Anterior cingulate cortex (tissue), 58 donors: ENCODE measurements around the gene CAPN5.

ENCODE experiments used
- DNase-seq, 58 donors: peaks; one replicate each; lab custom pipeline; 2025; lab: John Stamatoyannopoulos, UW

CAPN5 gene

DNA sequence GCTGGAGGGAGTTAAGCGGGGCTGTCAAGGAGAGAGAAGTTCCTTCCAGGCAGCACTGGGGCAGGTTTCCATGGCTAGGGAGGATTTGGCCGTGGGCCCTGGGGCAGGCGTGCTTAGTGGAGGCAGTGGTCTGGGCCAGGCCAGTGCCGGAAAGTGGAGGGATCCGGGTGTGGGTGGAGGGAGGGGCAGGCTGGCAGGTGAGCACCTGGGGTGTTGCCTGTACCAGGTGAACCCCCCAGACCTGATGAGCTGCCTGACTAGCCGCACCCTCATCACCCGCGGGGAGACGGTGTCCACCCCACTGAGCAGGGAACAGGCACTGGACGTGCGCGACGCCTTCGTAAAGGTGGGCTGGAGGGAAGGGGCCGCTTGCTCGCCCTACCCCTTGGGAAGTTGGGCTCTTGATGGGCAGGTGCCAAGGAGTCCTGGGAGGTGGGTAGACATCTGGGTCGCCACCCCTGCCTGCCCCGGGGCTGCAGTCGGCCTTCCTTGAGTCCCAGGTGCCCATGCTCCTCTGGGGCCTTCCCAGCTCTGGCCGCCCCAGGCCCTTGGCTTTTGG lies 93.2 kb downstream of the CAPN5 start:
- no peak for DNase-seq

DNA sequence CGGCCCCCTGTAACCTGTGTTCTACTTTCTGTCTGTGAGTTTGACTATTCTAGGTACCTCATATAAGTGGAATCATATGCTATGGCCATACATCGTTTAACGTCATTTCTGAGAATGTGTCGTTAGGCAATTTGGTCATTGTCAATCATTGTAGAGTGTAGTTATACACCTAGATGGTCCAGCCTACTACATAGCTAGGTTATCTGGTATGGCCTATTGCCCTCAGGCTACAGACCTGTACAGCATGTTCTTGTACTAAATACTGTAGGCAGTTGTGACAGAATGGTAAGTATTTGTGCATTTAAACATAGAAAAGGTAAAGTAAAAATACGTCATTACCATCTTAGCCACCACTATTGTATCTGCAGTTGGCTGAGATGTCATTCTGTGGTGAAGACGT lies 96.5 kb downstream of the CAPN5 start:
- DNase-seq: no peak

DNA sequence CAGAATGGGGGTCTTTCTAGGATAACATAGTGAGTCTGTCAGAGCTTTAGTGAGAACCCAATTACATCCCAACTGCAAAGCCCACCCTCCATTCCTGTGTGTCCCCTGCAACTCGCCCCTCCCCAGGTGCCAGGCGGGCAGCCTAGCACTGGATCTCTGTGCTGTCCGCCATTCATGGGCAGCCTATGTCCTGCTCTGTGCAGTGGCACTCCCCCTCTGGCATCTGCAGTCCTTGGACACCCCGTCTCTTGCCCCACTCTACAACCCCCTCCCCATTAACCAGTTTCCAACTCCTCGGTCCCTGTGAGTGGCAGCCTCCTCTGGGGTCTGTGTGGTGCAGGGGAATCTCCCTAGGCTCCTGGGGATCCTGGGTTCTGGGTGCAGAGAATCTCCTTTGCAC lies 98.3 kb downstream of the CAPN5 start:
- DNase-seq: no peak

DNA sequence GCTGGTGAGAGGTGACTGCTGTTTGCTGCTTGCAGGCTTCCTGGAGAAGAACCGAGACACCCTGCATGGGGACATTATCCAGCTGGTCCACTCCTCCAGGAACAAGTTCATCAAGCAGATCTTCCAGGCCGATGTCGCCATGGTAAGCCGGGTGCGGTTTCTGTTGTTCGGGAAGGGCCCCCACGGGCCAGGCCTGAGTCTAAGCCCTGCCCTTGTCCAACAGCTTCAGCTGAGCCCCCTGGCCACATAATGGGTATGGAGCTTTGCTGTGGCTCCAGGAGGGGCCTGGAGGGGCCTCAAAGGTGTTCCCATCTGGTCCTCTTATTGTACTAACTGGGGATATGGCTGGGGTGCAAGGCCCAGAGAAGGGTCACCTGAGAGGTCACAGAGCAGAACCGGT lies 99.2 kb downstream of the CAPN5 start:
- no peak for DNase-seq

DNA sequence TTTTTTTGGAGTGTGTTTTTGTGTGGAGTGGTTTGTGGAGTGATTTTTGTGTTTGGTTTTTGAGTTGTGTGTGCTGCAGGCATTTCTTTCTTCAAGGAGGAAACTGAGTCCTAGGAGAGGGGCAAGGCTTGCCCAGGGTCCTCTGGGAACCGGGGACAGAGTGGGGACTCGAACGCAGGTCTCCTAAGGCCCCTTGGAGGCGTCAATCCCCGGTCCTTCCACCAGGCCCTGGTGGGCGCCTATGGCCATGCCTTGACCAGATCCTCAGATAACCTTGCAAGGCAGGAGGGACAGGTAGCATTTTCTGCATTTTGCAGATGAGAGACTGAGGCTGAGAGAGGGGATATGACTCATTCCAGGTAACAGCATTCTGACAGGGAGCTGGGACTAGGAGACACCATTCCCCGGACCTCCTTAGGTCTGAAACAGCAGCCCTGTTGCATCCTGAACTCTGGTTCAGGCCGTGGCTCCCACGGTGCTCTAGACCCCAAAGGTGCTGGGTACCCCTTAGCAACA lies 100.4 kb downstream of the CAPN5 start:
- DNase-seq: no peak

DNA sequence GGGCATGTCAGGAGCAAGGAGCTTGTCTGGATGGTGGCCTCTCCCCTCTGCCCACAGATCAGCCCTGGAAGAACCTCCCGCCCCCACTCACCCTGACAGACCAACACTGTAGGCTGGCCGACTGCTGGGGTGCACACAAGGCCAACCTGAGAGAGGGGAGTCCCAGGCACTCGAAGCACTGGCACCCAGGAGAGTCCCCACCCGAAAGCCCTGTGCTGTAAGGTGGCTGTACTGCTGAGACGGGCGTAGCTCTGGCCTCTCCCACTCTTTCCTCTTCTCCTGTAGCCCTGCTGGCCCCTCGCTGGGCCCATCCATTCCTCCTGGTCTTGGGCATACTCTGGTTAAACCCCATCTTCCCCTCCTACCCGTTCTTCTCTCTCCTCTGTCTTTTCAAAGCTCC lies 101.0 kb downstream of the CAPN5 start:
- DNase-seq: no peak

DNA sequence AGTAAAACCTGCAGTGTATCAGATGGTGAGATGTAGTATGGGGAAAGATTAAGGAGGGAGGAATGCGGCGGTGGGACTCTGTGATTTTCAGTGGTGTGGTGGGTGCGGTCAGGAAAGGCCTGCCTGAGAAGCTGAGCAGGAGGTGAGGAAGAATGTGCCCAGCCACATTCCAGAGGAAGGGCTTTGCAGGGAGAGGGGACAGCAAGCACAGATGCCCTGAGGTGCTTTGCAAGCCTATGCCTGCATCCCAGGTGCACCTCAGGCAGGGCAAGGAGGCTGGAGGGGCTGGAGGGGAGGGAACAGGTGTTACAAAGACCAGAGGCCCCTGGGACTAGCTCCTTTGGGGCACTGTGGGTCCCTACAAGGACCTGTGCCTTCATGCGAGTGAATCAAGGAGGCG lies 103.3 kb downstream of the CAPN5 start:
- DNase-seq: no peak

DNA sequence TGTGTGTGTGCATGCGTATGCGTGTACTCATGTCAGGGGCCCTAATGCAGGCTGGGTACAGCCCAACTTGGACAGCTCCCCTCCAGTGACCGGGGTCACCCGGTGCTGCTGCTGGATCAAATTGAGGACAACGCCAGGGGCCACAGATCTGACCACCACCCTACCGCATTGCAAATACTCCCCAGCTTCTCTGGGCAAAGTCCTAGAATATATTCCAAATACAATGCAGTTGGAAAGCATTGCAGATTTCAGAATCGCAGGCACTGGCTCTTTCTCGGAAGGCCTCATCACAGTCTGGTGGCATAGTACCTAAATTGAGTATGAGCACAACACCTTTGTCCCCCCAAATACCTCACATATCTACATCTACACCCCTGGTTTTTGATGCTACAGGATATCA lies 104.5 kb downstream of the CAPN5 start:
- no peak for DNase-seq

DNA sequence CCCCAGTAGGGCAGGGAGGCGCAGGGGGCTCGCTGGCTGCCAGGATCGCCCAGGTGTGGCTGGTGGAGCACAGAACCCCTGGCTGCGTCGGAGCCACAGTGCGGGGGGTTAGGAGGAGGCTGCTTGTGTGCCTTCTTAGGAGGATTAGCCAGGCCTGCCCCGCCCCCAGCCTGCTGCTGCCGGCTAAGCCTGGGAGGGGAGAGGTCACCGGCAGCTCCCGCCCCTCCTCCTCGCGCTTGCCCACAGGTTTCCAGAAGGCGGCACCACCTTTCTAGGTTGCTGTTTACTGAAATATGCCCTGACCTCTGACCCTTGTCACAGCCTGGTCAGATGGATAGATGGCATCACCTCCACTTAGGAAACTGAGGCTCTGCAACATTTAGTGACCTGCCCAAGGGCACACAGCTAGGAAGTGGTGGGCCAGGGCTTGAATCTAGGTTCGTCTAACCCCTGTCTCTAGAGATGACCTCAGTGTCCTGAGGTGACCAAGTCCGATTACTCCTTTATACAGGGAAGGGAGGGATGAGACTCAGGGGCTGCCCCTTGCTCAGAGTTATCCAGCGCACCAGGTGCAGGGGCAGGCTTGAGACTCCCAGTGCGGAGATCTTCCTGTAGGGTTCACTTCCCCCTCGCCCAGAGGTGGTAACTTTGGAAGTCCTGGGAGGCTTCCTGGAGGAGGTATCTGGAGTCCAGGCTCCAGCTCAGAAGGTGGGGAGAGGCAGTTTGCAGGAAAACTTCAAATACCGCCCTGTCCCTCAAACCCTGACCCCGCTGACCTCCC lies 105.3 kb downstream of the CAPN5 start:
- no peak for DNase-seq

DNA sequence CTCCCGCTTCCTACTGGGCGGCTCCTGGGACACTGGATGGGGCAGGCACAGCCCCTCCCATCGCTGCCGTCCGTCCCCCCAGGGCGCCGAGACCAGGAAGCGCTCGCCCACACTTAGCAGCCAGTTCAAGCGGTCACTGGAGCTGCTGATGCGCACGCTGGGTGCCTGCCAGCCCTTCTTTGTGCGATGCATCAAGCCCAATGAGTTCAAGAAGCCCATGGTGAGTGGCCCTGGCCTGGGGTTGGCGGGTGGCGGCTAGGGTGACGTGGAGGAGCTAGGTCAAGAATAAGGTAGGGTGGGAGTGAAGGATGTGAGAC lies 105.9 kb downstream of the CAPN5 start:
- no peak for DNase-seq

DNA sequence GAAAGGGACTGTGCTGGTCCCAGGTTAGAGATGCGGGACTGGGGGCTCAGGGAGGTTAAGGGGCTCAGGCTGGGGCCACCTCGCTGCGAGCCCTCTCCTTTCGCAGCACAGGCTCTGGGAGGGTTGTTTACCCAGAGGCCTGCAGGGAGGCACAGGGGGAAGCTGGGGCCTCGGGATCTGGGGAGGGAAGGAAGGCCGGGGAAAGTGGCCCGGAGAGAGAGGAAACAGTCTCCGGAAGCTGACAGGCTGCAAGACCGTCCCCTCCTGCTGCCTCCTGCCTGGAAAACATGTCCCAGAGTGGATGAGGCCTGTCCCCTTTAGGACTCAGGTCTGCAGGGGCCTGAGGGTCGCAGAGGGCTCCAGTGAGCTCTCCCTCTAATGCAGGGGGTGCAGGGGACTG lies 106.7 kb downstream of the CAPN5 start:
- no peak for DNase-seq

DNA sequence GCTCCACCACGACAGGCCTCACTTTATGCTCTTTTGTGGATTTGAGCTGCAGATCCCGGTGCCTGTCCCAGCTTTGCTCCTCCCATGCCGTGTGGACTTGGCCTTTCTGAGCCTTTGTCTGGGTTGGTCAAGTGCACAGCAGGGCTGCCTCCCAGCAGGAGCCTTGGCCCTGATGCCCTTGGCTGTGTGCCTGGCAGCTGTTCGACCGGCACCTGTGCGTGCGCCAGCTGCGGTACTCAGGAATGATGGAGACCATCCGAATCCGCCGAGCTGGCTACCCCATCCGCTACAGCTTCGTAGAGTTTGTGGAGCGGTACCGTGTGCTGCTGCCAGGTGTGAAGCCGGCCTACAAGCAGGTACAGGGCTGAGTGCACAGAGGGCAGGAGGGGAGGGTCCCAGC lies 107.8 kb downstream of the CAPN5 start:
- DNase-seq: no peak

DNA sequence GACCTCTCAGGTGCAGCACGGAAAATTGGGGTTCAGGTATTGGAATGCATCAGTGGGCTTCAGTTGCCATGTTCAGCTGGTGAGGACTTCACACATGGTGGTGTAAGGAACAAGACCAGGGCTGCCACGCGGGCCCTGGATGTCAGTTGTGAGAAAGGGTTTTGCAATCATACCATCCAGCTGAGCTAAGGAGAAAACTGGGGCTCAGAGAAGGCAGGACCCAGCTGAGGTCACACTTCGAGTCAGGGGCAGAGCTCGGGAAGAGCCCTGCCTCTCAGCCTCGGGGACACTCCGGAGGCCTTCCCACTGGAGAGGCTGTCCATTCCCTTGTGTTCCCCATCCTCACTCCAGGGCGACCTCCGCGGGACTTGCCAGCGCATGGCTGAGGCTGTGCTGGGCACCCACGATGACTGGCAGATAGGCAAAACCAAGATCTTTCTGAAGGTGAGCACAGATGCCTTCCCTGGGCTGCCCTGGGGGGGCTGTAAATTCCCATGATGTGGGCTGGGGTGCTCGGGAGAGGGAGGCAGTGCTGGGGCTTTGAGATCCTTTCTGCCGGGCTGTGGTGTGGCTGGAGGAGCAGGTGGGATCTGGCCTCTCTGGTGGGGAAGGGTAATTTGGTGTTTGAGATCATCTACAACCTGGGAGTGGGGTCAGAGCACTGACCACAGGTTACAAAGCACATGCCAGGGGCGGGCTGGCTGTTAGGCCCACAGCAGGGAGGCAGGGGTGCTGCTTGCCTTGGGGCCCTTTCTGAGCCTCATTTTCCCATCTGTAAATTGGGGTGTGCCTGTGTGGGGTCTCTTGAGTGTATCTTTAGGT lies 108.5 kb downstream of the CAPN5 start:
- peak in 1 of 58 donors; percentile 31 for DNase-seq
